Sigmoid colon (tissue), 7 donors: ENCODE measurements around the gene GTF2IRD1. TPM values are rescaled to one million over a fixed set of nuclear protein-coding genes. Genes with fewer than 3 reads are reported as not detected.

Experiments
- DNase-seq: peaks from one replicate; pipeline ENCODE4 v3.0.0-alpha.2; 2019
- H3K27ac ChIP-seq, 4 donors: fragments of 200-600 bp; sonication (generic); one replicate each; pipeline ENCODE4 v1.5.1; 2016 to 2019; ENCODE audit warnings: mild to moderate bottlenecking in 1 of 4
- H3K27me3 ChIP-seq, 3 donors: fragments of 200-600 bp; sonication (generic); one replicate each; pipeline ENCODE4 v1.5.1; 2019; ENCODE audit warnings: mild to moderate bottlenecking in 1 of 3
- H3K36me3 ChIP-seq, 4 donors: fragments of 200-600 bp; sonication (generic); one replicate each; pipeline ENCODE4 v1.5.1; 2016 to 2019
- H3K4me1 ChIP-seq, 4 donors: fragments of 200-600 bp; sonication (generic); one replicate each; pipeline ENCODE4 v1.5.1; 2017 to 2019
- H3K4me3 ChIP-seq, 4 donors: fragments of 200-600 bp; sonication (generic); one replicate each; pipeline ENCODE4 v1.5.1; 2017 to 2019; ENCODE audit warnings: mild to moderate bottlenecking in 2 of 4, moderate library complexity in 1 of 4
- H3K9me3 ChIP-seq, 4 donors: fragments of 200-600 bp in 3 of 4; sonication (generic) in 3 of 4; one replicate each; pipeline versions ENCODE4 v1.5.1 to v1.6.1; 2013 to 2019
- EP300 ChIP-seq, 4 donors: sonication (generic); formaldehyde crosslinking; IDR thresholded peaks; one replicate each; pipeline ENCODE4 v1.6.1; 2017; ENCODE audit warnings: antibody characterized with exemption in 4 of 4
- POLR2A ChIP-seq, 2 donors: fragments of 450-650 bp; IDR thresholded peaks; one replicate each; pipeline ENCODE4 v1.6.1; 2016; ENCODE audit warnings: antibody characterized with exemption in 2 of 2, mild to moderate bottlenecking in 2 of 2, moderate library complexity in 2 of 2
- POLR2AphosphoS5 ChIP-seq, 4 donors: sonication (generic); formaldehyde crosslinking; IDR thresholded peaks; one replicate each; pipeline ENCODE4 v1.6.1; 2017; ENCODE audit warnings: antibody characterized with exemption in 4 of 4
- WGBS, 2 donors: extraction: QIAGEN DNeasy Blood & Tissue Kit; methylation state at CpG; one replicate each; pipeline ENCODE4 v1.1.7; 2013; 5-methylcytosine and 5-hydroxymethylcytosine counted together
- intact Hi-C: fragments of 100-400 bp; cut with DNase I; formaldehyde crosslinking; loops from one replicate; pipeline ENCODE4 v1.15.1; 2023
- polyA plus RNA-seq, 3 donors: library from polyadenylated mRNA; stranded (reverse); fragments of 200-250 nt; gene quantifications; one replicate each; pipeline ENCODE4 v1.2.3, GENCODE V29; 2013
- total RNA-seq, 4 donors: library from RNA; depleted of rRNA; stranded (reverse); fragments of >200 nt; gene quantifications; one replicate each; pipeline ENCODE4 v1.1.0, GENCODE V29; 2016
- TF ChIP-seq, protein P1 (sequence below), 4 experiments: fragments of 450-650 bp in 3 of 4; fragments of 200-600 bp in 1 of 4; IDR thresholded peaks; one replicate each; pipeline ENCODE4 v1.5.1; 2016 to 2019; ENCODE audit warnings: antibody characterized with exemption in 4 of 4, mild to moderate bottlenecking in 3 of 4, moderate library complexity in 2 of 4
- donor health status: healthy with polysubstance abuse.
- donor health status: Bipolar disorder and iron deficiency.
- donor health status: healthy.

The GTF2IRD1 gene
- total and polyA plus RNA-seq, 7 donors = 1.8 to 24.2 (median 15.0) TPM

GRCh38 chr7:74454021-74454924, 567 bp downstream of the GTF2IRD1 start:
- peak; percentile 72 for DNase-seq
- H3K4me1 ChIP-seq = peaks cover 2 to 32% (median 28%) of the 10 kb centered on the region in 4 donors
- H3K36me3 ChIP-seq = no peaks in the 10 kb centered on the region
- H3K27me3 ChIP-seq = no peaks in the 10 kb centered on the region
- intact Hi-C loops = loop anchor here (5.0 kb wide), 1 partner anchor 48 kb away; no protein-coding TSS in a partner anchor
- 1 to 7% methylated on average over 61 of the region's 61 CpGs for WGBS, 2 donors
- peak overlapping the region; percentile 78 to 89 (median 86) for H3K4me3 ChIP-seq
- peak overlapping the region; percentile 88 to 96 (median 92) for H3K27ac ChIP-seq
- no peaks in the 10 kb centered on the region for H3K9me3 ChIP-seq
- TF ChIP-seq POLR2AphosphoS5 (IDR thresholded peaks at IDR 0.05) = no peak
- TF ChIP-seq, protein P1, sequence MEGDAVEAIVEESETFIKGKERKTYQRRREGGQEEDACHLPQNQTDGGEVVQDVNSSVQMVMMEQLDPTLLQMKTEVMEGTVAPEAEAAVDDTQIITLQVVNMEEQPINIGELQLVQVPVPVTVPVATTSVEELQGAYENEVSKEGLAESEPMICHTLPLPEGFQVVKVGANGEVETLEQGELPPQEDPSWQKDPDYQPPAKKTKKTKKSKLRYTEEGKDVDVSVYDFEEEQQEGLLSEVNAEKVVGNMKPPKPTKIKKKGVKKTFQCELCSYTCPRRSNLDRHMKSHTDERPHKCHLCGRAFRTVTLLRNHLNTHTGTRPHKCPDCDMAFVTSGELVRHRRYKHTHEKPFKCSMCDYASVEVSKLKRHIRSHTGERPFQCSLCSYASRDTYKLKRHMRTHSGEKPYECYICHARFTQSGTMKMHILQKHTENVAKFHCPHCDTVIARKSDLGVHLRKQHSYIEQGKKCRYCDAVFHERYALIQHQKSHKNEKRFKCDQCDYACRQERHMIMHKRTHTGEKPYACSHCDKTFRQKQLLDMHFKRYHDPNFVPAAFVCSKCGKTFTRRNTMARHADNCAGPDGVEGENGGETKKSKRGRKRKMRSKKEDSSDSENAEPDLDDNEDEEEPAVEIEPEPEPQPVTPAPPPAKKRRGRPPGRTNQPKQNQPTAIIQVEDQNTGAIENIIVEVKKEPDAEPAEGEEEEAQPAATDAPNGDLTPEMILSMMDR (IDR thresholded peaks at IDR 0.05) = no peak
- TF ChIP-seq POLR2A (IDR thresholded peaks at IDR 0.05) = no peak
- TF ChIP-seq EP300 (IDR thresholded peaks at IDR 0.05) = no peak

GRCh38 chr7:74454925-74455288, 1.2 kb downstream of the GTF2IRD1 start:
- Histone ChIP-seq H3K4me3 (peak overlapping the region; percentile 78 to 89 (median 86)), H3K9me3 (no peaks in the 10 kb centered on the region), H3K4me1 (peaks cover 2 to 32% (median 28%) of the 10 kb centered on the region in 4 donors), H3K27me3 (no peaks in the 10 kb centered on the region), H3K36me3 (no peaks in the 10 kb centered on the region), H3K27ac (peak overlapping the region; percentile 88 to 96 (median 92))
- intact Hi-C loops = loop anchor here (5.0 kb wide), 1 partner anchor 47 kb away; no protein-coding TSS in a partner anchor
- no peak for TF ChIP-seq POLR2A (IDR thresholded peaks at IDR 0.05)
- TF ChIP-seq EP300 (IDR thresholded peaks at IDR 0.05) = no peak
- TF ChIP-seq, protein P1 (IDR thresholded peaks at IDR 0.05) = no peak
- no peak for TF ChIP-seq POLR2AphosphoS5 (IDR thresholded peaks at IDR 0.05)
- no peak for DNase-seq
- 33 to 61% methylated on average over 11 of the region's 11 CpGs for WGBS, 2 donors

- no peaks in the 10 kb centered on the region for H3K36me3 ChIP-seq
- H3K4me3 ChIP-seq = peak overlapping the region in 3 of 4 donors; percentile 78 to 89 (median 84)
- peak overlapping the region; percentile 88 to 96 (median 92) for H3K27ac ChIP-seq
- no peaks in the 10 kb centered on the region for H3K9me3 ChIP-seq
- TF ChIP-seq POLR2AphosphoS5 (IDR thresholded peaks at IDR 0.05) (peak in 1 of 4 donors; percentile 26), EP300 (IDR thresholded peaks at IDR 0.05) (no peak)
- no peak for DNase-seq
- H3K27me3 ChIP-seq = no peaks in the 10 kb centered on the region
- WGBS, 2 donors = 20 to 64% methylated on average over 13 of the region's 13 CpGs
- peaks cover 2 to 32% (median 28%) of the 10 kb centered on the region in 4 donors for H3K4me1 ChIP-seq
- intact Hi-C loops = no loop called here
These were observed 1.6 kb downstream of the GTF2IRD1 start for GRCh38 chr7:74455291-74455804.

DNA sequence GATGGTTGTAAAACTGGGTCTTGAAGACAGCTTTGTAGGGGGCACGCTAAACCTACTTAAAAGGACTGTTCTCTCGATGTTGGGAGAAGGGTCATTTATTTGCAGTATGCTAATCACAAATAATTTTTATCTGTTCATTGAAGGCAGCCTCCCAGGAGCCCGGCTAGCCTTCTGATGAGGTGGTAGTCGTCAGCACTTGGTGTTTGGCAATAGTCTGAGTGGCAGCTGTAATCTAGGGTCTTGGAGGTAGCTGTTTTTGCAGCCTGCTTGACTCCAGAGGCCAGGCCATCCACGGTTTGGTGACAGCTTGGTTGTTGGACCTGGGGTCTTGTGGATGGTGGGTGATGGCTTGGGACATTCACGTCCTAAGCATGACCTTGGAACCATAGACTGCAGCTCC, 2.2 kb downstream of the GTF2IRD1 start:
- peak overlapping the region; percentile 88 to 96 (median 92) for H3K27ac ChIP-seq
- H3K27me3 ChIP-seq = no peaks in the 10 kb centered on the region
- 67 to 73% methylated on average over 6 of the region's 6 CpGs for WGBS, 2 donors

More for the DNA sequence above, 2.2 kb downstream of the GTF2IRD1 start:
- no peak for DNase-seq
- Histone ChIP-seq H3K4me3 (no peak overlapping the region), H3K4me1 (peaks cover 2 to 32% (median 28%) of the 10 kb centered on the region in 4 donors), H3K9me3 (no peaks in the 10 kb centered on the region), H3K36me3 (no peaks in the 10 kb centered on the region)
- TF ChIP-seq EP300 (IDR thresholded peaks at IDR 0.05) = no peak
- TF ChIP-seq, protein P1 (IDR thresholded peaks at IDR 0.05) = no peak
- TF ChIP-seq POLR2AphosphoS5 (IDR thresholded peaks at IDR 0.05) = no peak
- TF ChIP-seq POLR2A (IDR thresholded peaks at IDR 0.05) = no peak
- intact Hi-C loops = no loop called here
